HG03139 (cell line): ENCODE measurements around the gene CRABP2.
A peak's percentile ranks its signal among the peaks of the same experiment; 100 is the strongest.

Source experiments
- ATAC-seq: cut with Tn5 transposase; IDR thresholded peaks from one replicate; pipeline ENCODE4 v1.9.1; 2021; ENCODE audit not compliant: unreplicated experiment

CRABP2 gene

GRCh38 chr1:156670791-156671190, 34.6 kb downstream of the CRABP2 start:
- ATAC-seq = no peak

- no peak for ATAC-seq
These were observed 35.0 kb downstream of the CRABP2 start for GRCh38 chr1:156670359-156670758.

- ATAC-seq = no peak
These were observed 35.6 kb downstream of the CRABP2 start for GRCh38 chr1:156669794-156670193.

- ATAC-seq = no peak
These were observed 36.4 kb downstream of the CRABP2 start for GRCh38 chr1:156668801-156669637.

GRCh38 chr1:156667968-156668709, 37.2 kb downstream of the CRABP2 start:
- ATAC-seq = no peak

GRCh38 chr1:156667610-156667967, 37.8 kb downstream of the CRABP2 start:
- ATAC-seq = no peak

GRCh38 chr1:156666862-156667609, 38.3 kb downstream of the CRABP2 start:
- no peak for ATAC-seq

- ATAC-seq = no peak
These were observed 39.8 kb downstream of the CRABP2 start for GRCh38 chr1:156665539-156665938.

- no peak for ATAC-seq
These were observed 40.5 kb downstream of the CRABP2 start for GRCh38 chr1:156664767-156665411.

GRCh38 chr1:156664046-156664766, 41.2 kb downstream of the CRABP2 start:
- ATAC-seq = no peak

GRCh38 chr1:156663178-156663577, 42.2 kb downstream of the CRABP2 start:
- no peak for ATAC-seq

- no peak for ATAC-seq
These were observed 42.7 kb downstream of the CRABP2 start for GRCh38 chr1:156662800-156663055.

- no peak for ATAC-seq
These were observed 43.2 kb downstream of the CRABP2 start for GRCh38 chr1:156662005-156662799.

- ATAC-seq = no peak
These were observed 44.7 kb downstream of the CRABP2 start for GRCh38 chr1:156660752-156661112.

- peak; percentile 59 for ATAC-seq
These were observed 45.2 kb downstream of the CRABP2 start for GRCh38 chr1:156659988-156660751.

- no peak for ATAC-seq
These were observed 45.8 kb downstream of the CRABP2 start for GRCh38 chr1:156659661-156659987.

- ATAC-seq = no peak
These were observed 46.3 kb downstream of the CRABP2 start for GRCh38 chr1:156658945-156659574.

- no peak for ATAC-seq
These were observed 46.9 kb downstream of the CRABP2 start for GRCh38 chr1:156658496-156658895.

- no peak for ATAC-seq
These were observed 47.6 kb downstream of the CRABP2 start for GRCh38 chr1:156657741-156658319.
